HepG2 (cell line): ENCODE data around the gene MSTO1.
"Not testable (repeated sequence)": the region's sequence is repeated elsewhere in the genome, so short reads cannot be mapped to it uniquely, and the experiment has no call there.

Experiments used
- CTCF ChIP-seq: sonication (generic); formaldehyde crosslinking; IDR thresholded peaks from 2 replicates; pipeline ENCODE4 v1.5.0; 2020; ENCODE audit warnings: mild to moderate bottlenecking, missing genetic modification reagents, moderate library complexity
- EP300 ChIP-seq, 3 experiments: sonication (generic) in 1 of 3; formaldehyde crosslinking in 1 of 3; IDR thresholded peaks; 2 replicates each; pipeline versions ENCODE4 v1.5.1 to v1.6.1; 2011 to 2020; ENCODE audit warnings: low read depth in 2 of 3, low read length in 2 of 3, borderline replicate concordance in 1 of 3, improper control_type of control experiment in 1 of 3, mild to moderate bottlenecking in 1 of 3, missing genetic modification reagents in 1 of 3, moderate library complexity in 1 of 3
- FOSL2 ChIP-seq: sonication (generic); formaldehyde crosslinking; IDR thresholded peaks from 2 replicates; pipeline ENCODE4 v1.4.0; 2020; ENCODE audit warnings: missing genetic modification reagents
- HCFC1 ChIP-seq: fragments of 150-350 bp; IDR thresholded peaks from 2 replicates; pipeline ENCODE4 v1.6.1; 2014; ENCODE audit warnings: low read depth, low read length
- POLR2A ChIP-seq, 2 experiments: IDR thresholded peaks; 2 replicates each; pipeline ENCODE4 v1.6.1; 2011; ENCODE audit warnings: low read depth in 2 of 2, low read length in 2 of 2, mild to moderate bottlenecking in 1 of 2, moderate library complexity in 1 of 2; ENCODE audit not compliant: insufficient read depth in 1 of 2
- RAD21 ChIP-seq: fragments of 450-650 bp; formaldehyde crosslinking; IDR thresholded peaks from 2 replicates; pipeline ENCODE4 v1.5.0; 2020; ENCODE audit warnings: mild to moderate bottlenecking
- TCF7L2 ChIP-seq: IDR thresholded peaks from 2 replicates; pipeline ENCODE4 v1.6.1; 2011; ENCODE audit warnings: mild to moderate bottlenecking, low read depth, low read length, moderate library complexity
- TGIF2 ChIP-seq: IDR thresholded peaks from 2 replicates; pipeline ENCODE4 v1.6.1; 2016; ENCODE audit warnings: control low read depth, missing compliant biosample characterization
- THAP7 ChIP-seq: sonication (generic); formaldehyde crosslinking; IDR thresholded peaks from 2 replicates; pipeline ENCODE4 v1.8.1; 2023; ENCODE audit warnings: mild to moderate bottlenecking, missing genetic modification reagents
- ZBTB20 ChIP-seq: sonication (generic); formaldehyde crosslinking; IDR thresholded peaks from 2 replicates; pipeline ENCODE4 v1.8.1; 2023; ENCODE audit warnings: missing genetic modification reagents, low read depth, mild to moderate bottlenecking, borderline replicate concordance
- ZNF274 ChIP-seq: sonication (generic); formaldehyde crosslinking; IDR thresholded peaks from 2 replicates; pipeline ENCODE4 v1.5.1; 2020; ENCODE audit warnings: mild to moderate bottlenecking, missing genetic modification reagents
- ZNF33B ChIP-seq: sonication (generic); formaldehyde crosslinking; IDR thresholded peaks from 2 replicates; pipeline ENCODE4 v1.5.1; 2020; ENCODE audit warnings: mild to moderate bottlenecking, missing genetic modification reagents
- ZNF839 ChIP-seq: sonication (generic); formaldehyde crosslinking; IDR thresholded peaks from 2 replicates; pipeline ENCODE4 v1.4.0; 2020; ENCODE audit warnings: missing genetic modification reagents, mild to moderate bottlenecking, borderline replicate concordance

GRCh38 chr1:155561779-155562580 is 48.0 kb upstream of the MSTO1 start:
- TF ChIP-seq POLR2A (IDR thresholded peaks at IDR 0.05; ENCODE audit: insufficient read depth in 1 of 2, low read depth in 2 of 2, low read length in 2 of 2), result peak in 1 of 2 experiments; percentile 46; a peak in 1 of 4 replicates
- TF ChIP-seq ZNF33B (CRISPR knock-in tag); ZNF839; THAP7 (CRISPR knock-in tag); TCF7L2; TGIF2 (CRISPR knock-in tag); FOSL2 (CRISPR knock-in tag); HCFC1; EP300 (IDR thresholded peaks at IDR 0.05; ENCODE audit: low read depth in 2 of 2, low read length in 2 of 2); EP300 (CRISPR knock-in tag; IDR thresholded peaks at IDR 0.05; ENCODE audit: borderline replicate concordance); ZBTB20 (CRISPR knock-in tag); RAD21: not testable (repeated sequence)
- 0 out of 2 replicates have a peak, but pooled peaks have one; percentile 6 for TF ChIP-seq CTCF (CRISPR knock-in tag)
- TF ChIP-seq ZNF274 (CRISPR knock-in tag), result peak; percentile 30; the same call in 1 of the 2 replicates
